ENCODE measurements around the gene SYT8.

The SYT8 gene

GRCh38 chr11:1797391-1798125, 37.2 kb upstream of the SYT8 start:
- TF ChIP-seq CTCF (IDR thresholded peaks at IDR 0.05): no peak

DNA sequence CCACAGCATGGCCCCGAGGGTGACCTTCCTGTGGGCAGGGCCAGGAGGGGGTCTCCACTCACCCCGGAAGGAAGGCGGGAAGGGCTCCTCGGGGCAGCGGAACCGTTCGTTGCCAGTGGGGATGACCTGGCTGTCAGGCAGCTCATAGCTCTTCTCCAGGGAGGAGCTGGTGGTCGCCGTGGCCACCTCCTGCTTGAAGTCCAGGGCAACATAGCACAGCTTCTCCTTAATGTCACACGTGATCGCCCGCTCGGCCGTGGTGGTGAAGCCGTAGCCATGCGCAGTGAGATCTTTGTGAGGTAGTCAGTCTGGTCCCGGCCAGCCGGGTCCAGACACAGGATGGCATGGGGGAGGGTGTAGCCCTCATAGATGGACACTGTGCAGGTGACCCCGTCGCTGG, 31.5 kb upstream of the SYT8 start:
- TF ChIP-seq CTCF (IDR thresholded peaks at IDR 0.05): no peak

- no peak for TF ChIP-seq CTCF (IDR thresholded peaks at IDR 0.05)
Measured at GRCh38 chr11:1805525-1805924, 29.3 kb upstream of the SYT8 start.

DNA sequence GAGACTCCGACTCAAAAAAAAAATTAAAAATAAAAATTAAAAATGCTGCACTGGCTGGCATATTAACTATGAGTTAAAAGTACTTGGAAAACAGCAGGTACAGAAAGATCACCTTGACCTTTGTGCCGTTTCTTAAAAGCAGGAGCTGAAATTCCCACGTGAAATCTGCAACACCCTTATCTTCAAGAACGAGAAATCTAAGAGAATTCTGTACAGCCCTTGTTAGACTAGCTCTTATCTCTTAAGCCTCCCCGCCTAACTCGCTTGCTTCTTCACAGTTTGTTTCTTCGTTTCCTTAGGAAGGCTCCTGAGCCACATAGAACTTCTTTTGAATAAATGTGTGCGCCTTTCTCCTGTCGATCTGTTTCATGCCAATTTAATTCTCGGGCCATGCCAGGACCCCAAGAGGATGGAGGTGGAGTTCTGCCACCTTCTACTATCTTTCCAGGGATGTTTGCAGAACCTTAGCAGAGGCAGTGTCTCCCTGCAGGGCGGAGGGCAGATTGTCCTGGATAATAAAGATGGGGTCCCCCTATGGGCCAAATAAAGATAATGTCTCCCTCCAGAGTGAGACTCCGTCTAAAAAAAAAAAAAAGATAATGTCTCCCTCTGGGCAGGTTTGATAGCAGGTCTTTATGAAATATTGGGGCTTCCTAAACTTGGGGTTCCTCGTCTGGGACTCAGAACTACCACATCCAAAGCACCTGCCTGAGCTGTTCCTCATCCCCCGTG, 27.4 kb upstream of the SYT8 start:
- TF ChIP-seq CTCF (IDR thresholded peaks at IDR 0.05): no peak

- TF ChIP-seq CTCF (IDR thresholded peaks at IDR 0.05): no peak
Measured at GRCh38 chr11:1810761-1811160, 24.0 kb upstream of the SYT8 start.

GRCh38 chr11:1812274-1812673, 22.5 kb upstream of the SYT8 start:
- TF ChIP-seq CTCF (IDR thresholded peaks at IDR 0.05): no peak

DNA sequence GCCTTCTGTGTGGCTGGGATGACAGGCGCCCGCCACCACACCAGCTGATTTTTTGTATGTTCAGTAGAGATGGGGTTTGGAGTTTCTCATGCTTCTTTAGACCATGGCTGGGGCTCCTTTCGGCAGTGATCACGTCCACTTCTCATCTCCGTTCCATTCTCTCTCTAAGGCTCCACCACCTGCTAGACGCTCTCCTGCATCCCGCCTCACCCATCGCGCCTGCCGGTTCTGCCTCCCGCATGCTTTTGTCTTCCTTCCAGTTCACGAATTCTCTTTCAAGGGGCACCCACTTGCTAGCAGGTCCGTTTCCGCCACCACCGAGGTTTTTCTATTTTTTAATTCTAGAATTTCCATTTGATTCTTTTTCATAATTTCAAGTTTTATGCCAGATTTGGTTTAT, 22.0 kb upstream of the SYT8 start:
- TF ChIP-seq CTCF (IDR thresholded peaks at IDR 0.05): no peak

Measured in LNCAP (cell line).